HG03432 (cell line): ENCODE results near the gene TAF1C.
A peak's percentile ranks its signal among the peaks of the same experiment; 100 is the strongest.
"Not testable (repeated sequence)": the region's sequence is repeated elsewhere in the genome, so short reads cannot be mapped to it uniquely, and the experiment has no call there.

ENCODE experiments used
- ATAC-seq: cut with Tn5 transposase; IDR thresholded peaks from one replicate; pipeline ENCODE4 v1.9.1; 2021; ENCODE audit warnings: mild to moderate bottlenecking, moderate library complexity; ENCODE audit not compliant: unreplicated experiment

The TAF1C gene

GRCh38 chr16:84186685-84187437, at the start of gene TAF1C:
TSS of gene TAF1C (minus strand) at chr16:84187057. CDS start at chr16:84184988, 2,069 bp downstream.
- ATAC-seq: peak; percentile 96

GRCh38 chr16:84234321-84235241, 47.7 kb upstream of the TAF1C start:
- ATAC-seq: no peak

GRCh38 chr16:84233748-84234147, 46.9 kb upstream of the TAF1C start:
- no peak for ATAC-seq

GRCh38 chr16:84232969-84233368, 46.1 kb upstream of the TAF1C start:
- ATAC-seq: no peak

GRCh38 chr16:84232060-84232459, 45.2 kb upstream of the TAF1C start:
- ATAC-seq: no peak

- ATAC-seq: no peak
Observed at GRCh38 chr16:84229471-84229870, 42.6 kb upstream of the TAF1C start.

GRCh38 chr16:84228256-84228838, 41.5 kb upstream of the TAF1C start:
- no peak for ATAC-seq

GRCh38 chr16:84227548-84227947, 40.7 kb upstream of the TAF1C start:
- ATAC-seq: no peak

- no peak for ATAC-seq
Observed at GRCh38 chr16:84226026-84226425, 39.2 kb upstream of the TAF1C start.

- ATAC-seq: no peak
Observed at GRCh38 chr16:84225571-84225970, 38.7 kb upstream of the TAF1C start.

- no peak for ATAC-seq
Observed at GRCh38 chr16:84225126-84225525, 38.3 kb upstream of the TAF1C start.

GRCh38 chr16:84224554-84224953, 37.7 kb upstream of the TAF1C start:
- no peak for ATAC-seq

GRCh38 chr16:84223456-84223855, 36.6 kb upstream of the TAF1C start:
- ATAC-seq: no peak

GRCh38 chr16:84220851-84221250, 34.0 kb upstream of the TAF1C start:
- ATAC-seq: no peak

GRCh38 chr16:84218956-84219355, 32.1 kb upstream of the TAF1C start:
- ATAC-seq: no peak

- ATAC-seq: no peak
Observed at GRCh38 chr16:84218176-84218823, 31.4 kb upstream of the TAF1C start.

- not testable (repeated sequence) for ATAC-seq
Observed at GRCh38 chr16:84216144-84216543, 29.3 kb upstream of the TAF1C start.

GRCh38 chr16:84215531-84215930, 28.7 kb upstream of the TAF1C start:
- ATAC-seq: no peak

GRCh38 chr16:84214451-84215066, 27.7 kb upstream of the TAF1C start:
- ATAC-seq: no peak

GRCh38 chr16:84212631-84213030, 25.8 kb upstream of the TAF1C start:
- ATAC-seq: no peak

GRCh38 chr16:84212154-84212553, 25.3 kb upstream of the TAF1C start:
- no peak for ATAC-seq
